ENCODE results near the gene PARD6G.

PARD6G gene

GRCh38 chr18:80232030-80232429 lies 15.3 kb downstream of the PARD6G start:
- no peaks in the 10 kb centered on the region for H3K27me3 ChIP-seq (replicated peaks in 2 of 5; ENCODE audit: control insufficient read depth in 4 of 5, insufficient read depth in 5 of 5, low read length in 4 of 5)
- H3K4me1 ChIP-seq (ENCODE audit: control extremely low read depth in 1 of 4, control insufficient read depth in 4 of 4, insufficient read depth in 4 of 4, low read length in 3 of 4), result no peaks in the 10 kb centered on the region
- CTCF ChIA-PET, result no interaction called here
- DNase-seq, result no peak
- H3K9me3 ChIP-seq (ENCODE audit: control extremely low read depth in 1 of 5, control insufficient read depth in 4 of 5, insufficient read depth in 2 of 5, low read depth in 1 of 5, low read length in 4 of 5), result no peaks in the 10 kb centered on the region
- no peak overlapping the region for H3K4me3 ChIP-seq (ENCODE audit: control insufficient read depth in 1 of 7, extremely low read depth in 1 of 7, insufficient read depth in 4 of 7, low read depth in 2 of 7, low read length in 6 of 7)
- H3K36me3 ChIP-seq (ENCODE audit: control insufficient read depth in 4 of 4, insufficient read depth in 4 of 4, low read length in 3 of 4), result no peaks in the 10 kb centered on the region
- 100% methylated on average over 3 of the region's 5 CpGs for WGBS (ENCODE audit: insufficient coverage)
- POLR2A ChIA-PET, result no interaction called here
- no peak overlapping the region for H3K27ac ChIP-seq (ENCODE audit: insufficient read depth in 1 of 2, low read depth in 1 of 2, low read length in 2 of 2, poor library complexity in 1 of 2, severe bottlenecking in 2 of 2)

GRCh38 chr18:80231616-80232015 lies 15.7 kb downstream of the PARD6G start:
- H3K9me3 ChIP-seq (ENCODE audit: control extremely low read depth in 1 of 5, control insufficient read depth in 4 of 5, insufficient read depth in 2 of 5, low read depth in 1 of 5, low read length in 4 of 5), result no peaks in the 10 kb centered on the region
- H3K36me3 ChIP-seq (ENCODE audit: control insufficient read depth in 4 of 4, insufficient read depth in 4 of 4, low read length in 3 of 4), result no peaks in the 10 kb centered on the region
- POLR2A ChIA-PET, result no interaction called here
- no peaks in the 10 kb centered on the region for H3K27me3 ChIP-seq (replicated peaks in 2 of 5; ENCODE audit: control insufficient read depth in 4 of 5, insufficient read depth in 5 of 5, low read length in 4 of 5)
- WGBS (ENCODE audit: insufficient coverage), result 96% methylated on average over 3 of the region's 7 CpGs
- H3K4me1 ChIP-seq (ENCODE audit: control extremely low read depth in 1 of 4, control insufficient read depth in 4 of 4, insufficient read depth in 4 of 4, low read length in 3 of 4), result no peaks in the 10 kb centered on the region
- CTCF ChIA-PET, result no interaction called here
- H3K4me3 ChIP-seq (ENCODE audit: control insufficient read depth in 1 of 7, extremely low read depth in 1 of 7, insufficient read depth in 4 of 7, low read depth in 2 of 7, low read length in 6 of 7), result no peak overlapping the region
- H3K27ac ChIP-seq (ENCODE audit: insufficient read depth in 1 of 2, low read depth in 1 of 2, low read length in 2 of 2, poor library complexity in 1 of 2, severe bottlenecking in 2 of 2), result no peak overlapping the region
- DNase-seq, result no peak

- Histone ChIP-seq H3K4me3 (ENCODE audit: control insufficient read depth in 1 of 7, extremely low read depth in 1 of 7, insufficient read depth in 4 of 7, low read depth in 2 of 7, low read length in 6 of 7) (no peak overlapping the region), H3K27me3 (replicated peaks in 2 of 5; ENCODE audit: control insufficient read depth in 4 of 5, insufficient read depth in 5 of 5, low read length in 4 of 5) (no peaks in the 10 kb centered on the region), H3K4me1 (ENCODE audit: control extremely low read depth in 1 of 4, control insufficient read depth in 4 of 4, insufficient read depth in 4 of 4, low read length in 3 of 4) (no peaks in the 10 kb centered on the region), H3K9me3 (ENCODE audit: control extremely low read depth in 1 of 5, control insufficient read depth in 4 of 5, insufficient read depth in 2 of 5, low read depth in 1 of 5, low read length in 4 of 5) (no peaks in the 10 kb centered on the region), H3K36me3 (ENCODE audit: control insufficient read depth in 4 of 4, insufficient read depth in 4 of 4, low read length in 3 of 4) (no peaks in the 10 kb centered on the region), H3K27ac (ENCODE audit: insufficient read depth in 1 of 2, low read depth in 1 of 2, low read length in 2 of 2, poor library complexity in 1 of 2, severe bottlenecking in 2 of 2) (no peak overlapping the region)
- no peak for DNase-seq
- POLR2A ChIA-PET, result no interaction called here
- CTCF ChIA-PET, result no interaction called here
- 95% methylated on average over 8 of the region's 8 CpGs for WGBS (ENCODE audit: insufficient coverage)
These were observed 16.2 kb downstream of the PARD6G start for GRCh38 chr18:80231151-80231550.

GRCh38 chr18:80229766-80230745 lies 17.3 kb downstream of the PARD6G start:
- H3K9me3 ChIP-seq (ENCODE audit: control extremely low read depth in 1 of 5, control insufficient read depth in 4 of 5, insufficient read depth in 2 of 5, low read depth in 1 of 5, low read length in 4 of 5), result no peaks in the 10 kb centered on the region
- WGBS (ENCODE audit: insufficient coverage), result 95% methylated on average over 18 of the region's 22 CpGs
- H3K27ac ChIP-seq (ENCODE audit: insufficient read depth in 1 of 2, low read depth in 1 of 2, low read length in 2 of 2, poor library complexity in 1 of 2, severe bottlenecking in 2 of 2), result no peak overlapping the region
- ChIA-PET CTCF (interaction anchor here (1.4 to 1.5 kb wide), 2 partner anchors 9 to 10 kb away, joined by 3 to 4 read pairs; no protein-coding TSS in a partner anchor), POLR2A (no interaction called here)
- no peak overlapping the region for H3K4me3 ChIP-seq (ENCODE audit: control insufficient read depth in 1 of 7, extremely low read depth in 1 of 7, insufficient read depth in 4 of 7, low read depth in 2 of 7, low read length in 6 of 7)
- H3K4me1 ChIP-seq (ENCODE audit: control extremely low read depth in 1 of 4, control insufficient read depth in 4 of 4, insufficient read depth in 4 of 4, low read length in 3 of 4), result no peaks in the 10 kb centered on the region
- no peaks in the 10 kb centered on the region for H3K27me3 ChIP-seq (replicated peaks in 2 of 5; ENCODE audit: control insufficient read depth in 4 of 5, insufficient read depth in 5 of 5, low read length in 4 of 5)
- no peaks in the 10 kb centered on the region for H3K36me3 ChIP-seq (ENCODE audit: control insufficient read depth in 4 of 4, insufficient read depth in 4 of 4, low read length in 3 of 4)
- DNase-seq, result no peak

- 100% methylated on average over 2 of the region's 3 CpGs for WGBS (ENCODE audit: insufficient coverage)
- ChIA-PET POLR2A (no interaction called here), CTCF (interaction anchor here (1.4 to 1.5 kb wide), 2 partner anchors 10 to 11 kb away, joined by 3 to 4 read pairs; no protein-coding TSS in a partner anchor)
- no peak for DNase-seq
- Histone ChIP-seq H3K4me3 (ENCODE audit: control insufficient read depth in 1 of 7, extremely low read depth in 1 of 7, insufficient read depth in 4 of 7, low read depth in 2 of 7, low read length in 6 of 7) (no peak overlapping the region), H3K27me3 (replicated peaks in 2 of 5; ENCODE audit: control insufficient read depth in 4 of 5, insufficient read depth in 5 of 5, low read length in 4 of 5) (no peaks in the 10 kb centered on the region), H3K4me1 (ENCODE audit: control extremely low read depth in 1 of 4, control insufficient read depth in 4 of 4, insufficient read depth in 4 of 4, low read length in 3 of 4) (no peaks in the 10 kb centered on the region), H3K9me3 (ENCODE audit: control extremely low read depth in 1 of 5, control insufficient read depth in 4 of 5, insufficient read depth in 2 of 5, low read depth in 1 of 5, low read length in 4 of 5) (no peaks in the 10 kb centered on the region), H3K36me3 (ENCODE audit: control insufficient read depth in 4 of 4, insufficient read depth in 4 of 4, low read length in 3 of 4) (no peaks in the 10 kb centered on the region), H3K27ac (ENCODE audit: insufficient read depth in 1 of 2, low read depth in 1 of 2, low read length in 2 of 2, poor library complexity in 1 of 2, severe bottlenecking in 2 of 2) (no peak overlapping the region)
These were observed 18.0 kb downstream of the PARD6G start for GRCh38 chr18:80229363-80229762.

- Histone ChIP-seq H3K4me1 (ENCODE audit: control extremely low read depth in 1 of 4, control insufficient read depth in 4 of 4, insufficient read depth in 4 of 4, low read length in 3 of 4) (no peaks in the 10 kb centered on the region), H3K36me3 (ENCODE audit: control insufficient read depth in 4 of 4, insufficient read depth in 4 of 4, low read length in 3 of 4) (no peaks in the 10 kb centered on the region), H3K27me3 (replicated peaks in 2 of 5; ENCODE audit: control insufficient read depth in 4 of 5, insufficient read depth in 5 of 5, low read length in 4 of 5) (no peaks in the 10 kb centered on the region), H3K9me3 (ENCODE audit: control extremely low read depth in 1 of 5, control insufficient read depth in 4 of 5, insufficient read depth in 2 of 5, low read depth in 1 of 5, low read length in 4 of 5) (no peaks in the 10 kb centered on the region), H3K27ac (ENCODE audit: insufficient read depth in 1 of 2, low read depth in 1 of 2, low read length in 2 of 2, poor library complexity in 1 of 2, severe bottlenecking in 2 of 2) (no peak overlapping the region), H3K4me3 (ENCODE audit: control insufficient read depth in 1 of 7, extremely low read depth in 1 of 7, insufficient read depth in 4 of 7, low read depth in 2 of 7, low read length in 6 of 7) (no peak overlapping the region)
- no peak for DNase-seq
- CTCF ChIA-PET, result interaction anchor here (1.5 kb wide), 1 partner anchor 12 kb away, joined by 4 read pairs; no protein-coding TSS in a partner anchor
- 96% methylated on average over 8 of the region's 18 CpGs for WGBS (ENCODE audit: insufficient coverage)
- POLR2A ChIA-PET, result no interaction called here
These were observed 19.1 kb downstream of the PARD6G start for GRCh38 chr18:80228051-80228848.

- ChIA-PET CTCF (no interaction called here), POLR2A (no interaction called here)
- no peak for DNase-seq
- H3K9me3 ChIP-seq (ENCODE audit: control extremely low read depth in 1 of 5, control insufficient read depth in 4 of 5, insufficient read depth in 2 of 5, low read depth in 1 of 5, low read length in 4 of 5), result no peaks in the 10 kb centered on the region
- no peak overlapping the region for H3K4me3 ChIP-seq (ENCODE audit: control insufficient read depth in 1 of 7, extremely low read depth in 1 of 7, insufficient read depth in 4 of 7, low read depth in 2 of 7, low read length in 6 of 7)
- H3K4me1 ChIP-seq (ENCODE audit: control extremely low read depth in 1 of 4, control insufficient read depth in 4 of 4, insufficient read depth in 4 of 4, low read length in 3 of 4), result no peaks in the 10 kb centered on the region
- no peaks in the 10 kb centered on the region for H3K27me3 ChIP-seq (replicated peaks in 2 of 5; ENCODE audit: control insufficient read depth in 4 of 5, insufficient read depth in 5 of 5, low read length in 4 of 5)
- H3K27ac ChIP-seq (ENCODE audit: insufficient read depth in 1 of 2, low read depth in 1 of 2, low read length in 2 of 2, poor library complexity in 1 of 2, severe bottlenecking in 2 of 2), result no peak overlapping the region
- no peaks in the 10 kb centered on the region for H3K36me3 ChIP-seq (ENCODE audit: control insufficient read depth in 4 of 4, insufficient read depth in 4 of 4, low read length in 3 of 4)
- 88% methylated on average over 4 of the region's 5 CpGs for WGBS (ENCODE audit: insufficient coverage)
These were observed 19.8 kb downstream of the PARD6G start for GRCh38 chr18:80227472-80227871.
